ENCODE data around the gene ZBTB16.

The ZBTB16 gene

DNA sequence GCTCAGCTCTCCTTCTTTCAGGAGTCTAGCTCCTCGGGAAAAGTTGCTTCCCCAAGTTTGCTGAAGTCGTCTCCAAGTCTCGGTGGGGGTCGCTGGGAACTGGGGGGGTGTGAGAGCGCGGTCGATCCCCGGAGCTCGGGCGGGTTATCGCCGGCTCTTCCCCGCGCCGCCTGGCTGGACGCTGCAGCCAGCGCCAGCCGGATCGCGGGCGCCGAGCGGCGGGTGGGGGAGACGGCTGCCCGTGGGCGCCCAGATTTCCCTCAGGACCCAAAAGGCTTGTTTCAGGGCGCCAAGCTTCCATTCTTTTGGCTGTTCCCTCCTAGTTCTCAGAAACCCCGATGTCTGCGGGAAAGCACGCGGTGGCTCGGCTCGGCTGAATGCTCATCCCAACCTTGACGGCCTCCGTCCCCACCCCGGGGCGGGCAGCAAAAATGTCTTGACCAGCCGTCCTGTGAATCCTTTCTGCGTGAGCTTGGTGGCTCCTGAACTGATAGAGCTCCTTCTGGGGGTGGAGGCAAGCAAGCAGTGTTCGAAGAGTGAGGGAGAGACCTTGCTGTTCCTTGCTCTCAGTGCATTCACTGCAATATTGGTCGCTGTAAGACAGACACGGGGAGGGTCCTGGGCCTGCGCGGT is 1.7 kb downstream of the ZBTB16 start:
- Histone ChIP-seq H3K27ac (replicated peaks) (peak overlapping the region; percentile 88), H3K4me3 (replicated peaks; ENCODE audit: insufficient read depth, low read length) (peak overlapping the region; percentile 73), H3K27me3 (ENCODE audit: insufficient read depth, poor library complexity, severe bottlenecking) (no peaks in the 10 kb centered on the region)
- peak; percentile 61; the same call in 1 of the 2 replicates for TF ChIP-seq POLR2AphosphoS5 (IDR thresholded peaks at IDR 0.05; ENCODE audit: low read depth)
- TF ChIP-seq SPI1 (IDR thresholded peaks at IDR 0.05; ENCODE audit: borderline replicate concordance, low read depth), result no peak
- TF ChIP-seq, protein P1, sequence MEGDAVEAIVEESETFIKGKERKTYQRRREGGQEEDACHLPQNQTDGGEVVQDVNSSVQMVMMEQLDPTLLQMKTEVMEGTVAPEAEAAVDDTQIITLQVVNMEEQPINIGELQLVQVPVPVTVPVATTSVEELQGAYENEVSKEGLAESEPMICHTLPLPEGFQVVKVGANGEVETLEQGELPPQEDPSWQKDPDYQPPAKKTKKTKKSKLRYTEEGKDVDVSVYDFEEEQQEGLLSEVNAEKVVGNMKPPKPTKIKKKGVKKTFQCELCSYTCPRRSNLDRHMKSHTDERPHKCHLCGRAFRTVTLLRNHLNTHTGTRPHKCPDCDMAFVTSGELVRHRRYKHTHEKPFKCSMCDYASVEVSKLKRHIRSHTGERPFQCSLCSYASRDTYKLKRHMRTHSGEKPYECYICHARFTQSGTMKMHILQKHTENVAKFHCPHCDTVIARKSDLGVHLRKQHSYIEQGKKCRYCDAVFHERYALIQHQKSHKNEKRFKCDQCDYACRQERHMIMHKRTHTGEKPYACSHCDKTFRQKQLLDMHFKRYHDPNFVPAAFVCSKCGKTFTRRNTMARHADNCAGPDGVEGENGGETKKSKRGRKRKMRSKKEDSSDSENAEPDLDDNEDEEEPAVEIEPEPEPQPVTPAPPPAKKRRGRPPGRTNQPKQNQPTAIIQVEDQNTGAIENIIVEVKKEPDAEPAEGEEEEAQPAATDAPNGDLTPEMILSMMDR (IDR thresholded peaks at IDR 0.05; ENCODE audit: insufficient read depth, low read length), result no peak
- DNase-seq (ENCODE audit: low read depth in 1 of 2, low spot score in 1 of 2), result peak in 1 of 2 experiments; percentile 42

DNA sequence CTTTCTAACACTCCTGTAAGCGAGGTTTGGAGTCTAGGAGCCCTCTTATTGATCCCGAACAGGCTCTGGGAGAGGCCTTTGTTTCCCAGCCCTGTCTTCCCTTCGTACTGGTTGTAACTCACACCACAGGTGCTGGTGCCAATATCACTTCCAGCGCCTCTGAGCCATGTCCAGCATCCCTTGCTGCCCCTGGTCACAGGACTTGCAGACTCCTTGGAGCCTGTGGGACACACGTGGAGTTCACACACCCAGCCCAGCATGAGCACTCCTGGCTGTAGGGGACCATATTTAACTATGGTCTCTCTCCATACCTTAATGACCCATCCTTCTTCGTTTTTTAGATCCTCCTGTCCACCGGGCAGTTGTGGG is 2.2 kb downstream of the ZBTB16 start:
- Histone ChIP-seq H3K27me3 (ENCODE audit: insufficient read depth, poor library complexity, severe bottlenecking) (no peaks in the 10 kb centered on the region), H3K27ac (replicated peaks) (peak overlapping the region; percentile 88), H3K4me3 (replicated peaks; ENCODE audit: insufficient read depth, low read length) (peak overlapping the region; percentile 73)
- no peak for DNase-seq (ENCODE audit: low read depth in 1 of 2, low spot score in 1 of 2)
- no peak for TF ChIP-seq GABPA (IDR thresholded peaks at IDR 0.05; ENCODE audit: low read depth)
- no peak for TF ChIP-seq SPI1 (IDR thresholded peaks at IDR 0.05; ENCODE audit: borderline replicate concordance, low read depth)
- TF ChIP-seq POLR2AphosphoS5 (IDR thresholded peaks at IDR 0.05; ENCODE audit: low read depth), result no peak
- TF ChIP-seq, protein P2, sequence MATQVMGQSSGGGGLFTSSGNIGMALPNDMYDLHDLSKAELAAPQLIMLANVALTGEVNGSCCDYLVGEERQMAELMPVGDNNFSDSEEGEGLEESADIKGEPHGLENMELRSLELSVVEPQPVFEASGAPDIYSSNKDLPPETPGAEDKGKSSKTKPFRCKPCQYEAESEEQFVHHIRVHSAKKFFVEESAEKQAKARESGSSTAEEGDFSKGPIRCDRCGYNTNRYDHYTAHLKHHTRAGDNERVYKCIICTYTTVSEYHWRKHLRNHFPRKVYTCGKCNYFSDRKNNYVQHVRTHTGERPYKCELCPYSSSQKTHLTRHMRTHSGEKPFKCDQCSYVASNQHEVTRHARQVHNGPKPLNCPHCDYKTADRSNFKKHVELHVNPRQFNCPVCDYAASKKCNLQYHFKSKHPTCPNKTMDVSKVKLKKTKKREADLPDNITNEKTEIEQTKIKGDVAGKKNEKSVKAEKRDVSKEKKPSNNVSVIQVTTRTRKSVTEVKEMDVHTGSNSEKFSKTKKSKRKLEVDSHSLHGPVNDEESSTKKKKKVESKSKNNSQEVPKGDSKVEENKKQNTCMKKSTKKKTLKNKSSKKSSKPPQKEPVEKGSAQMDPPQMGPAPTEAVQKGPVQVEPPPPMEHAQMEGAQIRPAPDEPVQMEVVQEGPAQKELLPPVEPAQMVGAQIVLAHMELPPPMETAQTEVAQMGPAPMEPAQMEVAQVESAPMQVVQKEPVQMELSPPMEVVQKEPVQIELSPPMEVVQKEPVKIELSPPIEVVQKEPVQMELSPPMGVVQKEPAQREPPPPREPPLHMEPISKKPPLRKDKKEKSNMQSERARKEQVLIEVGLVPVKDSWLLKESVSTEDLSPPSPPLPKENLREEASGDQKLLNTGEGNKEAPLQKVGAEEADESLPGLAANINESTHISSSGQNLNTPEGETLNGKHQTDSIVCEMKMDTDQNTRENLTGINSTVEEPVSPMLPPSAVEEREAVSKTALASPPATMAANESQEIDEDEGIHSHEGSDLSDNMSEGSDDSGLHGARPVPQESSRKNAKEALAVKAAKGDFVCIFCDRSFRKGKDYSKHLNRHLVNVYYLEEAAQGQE (IDR thresholded peaks at IDR 0.05; ENCODE audit: insufficient replicate concordance, low read depth), result no peak
- TF ChIP-seq, protein P1 (IDR thresholded peaks at IDR 0.05; ENCODE audit: insufficient read depth, low read length), result no peak

DNA sequence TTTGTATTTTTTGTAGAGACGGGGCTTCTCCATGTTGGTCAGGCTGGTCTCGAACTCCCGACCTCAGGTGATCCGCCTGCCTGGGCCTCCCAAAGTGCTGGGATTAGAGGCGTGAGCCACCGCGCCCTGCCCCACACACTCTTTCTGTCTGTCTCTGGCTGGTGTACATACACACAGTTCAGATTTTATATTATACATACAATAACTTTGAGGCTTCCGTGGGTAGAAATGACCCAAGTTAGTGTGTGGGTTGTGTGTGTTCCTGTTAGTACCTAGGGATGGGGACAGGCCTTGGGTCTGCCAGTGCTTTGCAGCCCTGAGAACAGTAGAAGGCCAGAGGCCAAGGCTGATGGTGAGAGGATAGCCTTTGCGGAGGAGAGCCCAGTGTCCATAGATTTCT is 2.8 kb downstream of the ZBTB16 start:
- peak overlapping the region; percentile 88; the same call in 1 of the 2 replicates for H3K27ac ChIP-seq (replicated peaks)
- no peaks in the 10 kb centered on the region for H3K27me3 ChIP-seq (ENCODE audit: insufficient read depth, poor library complexity, severe bottlenecking)
- no peak overlapping the region for H3K4me3 ChIP-seq (replicated peaks; ENCODE audit: insufficient read depth, low read length)
- no peak for DNase-seq (ENCODE audit: low read depth in 1 of 2, low spot score in 1 of 2)
- no peak for TF ChIP-seq SPI1 (IDR thresholded peaks at IDR 0.05; ENCODE audit: borderline replicate concordance, low read depth)
- no peak for TF ChIP-seq POLR2AphosphoS5 (IDR thresholded peaks at IDR 0.05; ENCODE audit: low read depth)
- no peak for TF ChIP-seq GABPA (IDR thresholded peaks at IDR 0.05; ENCODE audit: low read depth)
- TF ChIP-seq, protein P1 (IDR thresholded peaks at IDR 0.05; ENCODE audit: insufficient read depth, low read length), result no peak
- TF ChIP-seq, protein P2 (IDR thresholded peaks at IDR 0.05; ENCODE audit: insufficient replicate concordance, low read depth), result no peak

Data from HL-60 (cell line).